HG03280 (cell line): ENCODE measurements around the gene CAMK1D.

ENCODE experiments used
- ATAC-seq: cut with Tn5 transposase; IDR thresholded peaks from one replicate; pipeline ENCODE4 v1.9.1; 2021; ENCODE audit warnings: mild to moderate bottlenecking, moderate library complexity; ENCODE audit not compliant: unreplicated experiment

The CAMK1D gene

GRCh38 chr10:12369982-12370381, 20.6 kb downstream of the CAMK1D start:
- no peak for ATAC-seq

- ATAC-seq = no peak
Observed at GRCh38 chr10:12372846-12373245, 23.5 kb downstream of the CAMK1D start.

GRCh38 chr10:12375076-12375504, 25.7 kb downstream of the CAMK1D start:
- no peak for ATAC-seq

GRCh38 chr10:12376211-12376610, 26.9 kb downstream of the CAMK1D start:
- no peak for ATAC-seq

GRCh38 chr10:12377658-12378290, 28.4 kb downstream of the CAMK1D start:
- ATAC-seq = no peak

GRCh38 chr10:12380999-12381398, 31.7 kb downstream of the CAMK1D start:
- no peak for ATAC-seq

- ATAC-seq = no peak
Observed at GRCh38 chr10:12381536-12382156, 32.3 kb downstream of the CAMK1D start.

- no peak for ATAC-seq
Observed at GRCh38 chr10:12382157-12382548, 32.8 kb downstream of the CAMK1D start.

GRCh38 chr10:12382956-12383531, 33.7 kb downstream of the CAMK1D start:
- ATAC-seq = no peak

- no peak for ATAC-seq
Observed at GRCh38 chr10:12384906-12385305, 35.6 kb downstream of the CAMK1D start.

- no peak for ATAC-seq
Observed at GRCh38 chr10:12387561-12388210, 38.3 kb downstream of the CAMK1D start.

- no peak for ATAC-seq
Observed at GRCh38 chr10:12388671-12389070, 39.3 kb downstream of the CAMK1D start.

- no peak for ATAC-seq
Observed at GRCh38 chr10:12389154-12389734, 39.9 kb downstream of the CAMK1D start.

- ATAC-seq = no peak
Observed at GRCh38 chr10:12390733-12391132, 41.4 kb downstream of the CAMK1D start.

GRCh38 chr10:12391206-12391605, 41.9 kb downstream of the CAMK1D start:
- ATAC-seq = no peak

GRCh38 chr10:12393831-12394230, 44.5 kb downstream of the CAMK1D start:
- no peak for ATAC-seq

GRCh38 chr10:12394241-12395033, 45.1 kb downstream of the CAMK1D start:
- ATAC-seq = no peak

- ATAC-seq = no peak
Observed at GRCh38 chr10:12396093-12396492, 46.7 kb downstream of the CAMK1D start.

- ATAC-seq = no peak
Observed at GRCh38 chr10:12396567-12396966, 47.2 kb downstream of the CAMK1D start.

- ATAC-seq = no peak
Observed at GRCh38 chr10:12397147-12397896, 48.0 kb downstream of the CAMK1D start.
